ENCODE measurements around the gene SND1. TPM values are rescaled to one million over a fixed set of nuclear protein-coding genes. Genes with fewer than 3 reads are reported as not detected.

The SND1 gene
- total RNA-seq, 1 experiment from 2014 or later: 172 TPM

DNA sequence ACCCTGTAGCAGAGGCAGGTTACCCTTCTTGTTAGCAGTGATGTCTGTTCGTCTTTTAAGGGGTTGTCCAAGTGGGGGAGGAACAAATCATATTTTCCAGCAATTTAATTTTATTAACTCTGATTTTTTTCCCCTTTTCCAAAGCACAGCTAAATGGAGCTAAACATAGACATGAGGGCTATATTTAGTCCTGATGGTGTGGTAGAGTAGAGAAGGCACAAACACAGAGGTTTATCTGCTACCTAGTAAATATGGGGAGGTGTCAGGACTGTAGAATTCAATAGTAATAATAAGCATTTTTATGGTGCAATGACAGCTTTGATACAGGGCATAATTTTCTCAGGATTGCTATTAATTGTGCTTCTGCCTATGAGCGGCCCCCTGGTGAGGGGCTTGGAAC lies 356.8 kb downstream of the SND1 start:
- H3K27me3 ChIP-seq (replicated peaks): no peaks in the 10 kb centered on the region
- H3K4me3 ChIP-seq: no peak overlapping the region
- no peak overlapping the region for H3K27ac ChIP-seq
- H3K36me3 ChIP-seq: peaks cover 3% of the 10 kb centered on the region; the same call in 1 of the 2 replicates
- no peak for DNase-seq (ENCODE audit: low read depth in 1 of 2, low spot score in 2 of 2)
- no peaks in the 10 kb centered on the region for H3K4me1 ChIP-seq (replicated peaks)
- H3K9me3 ChIP-seq (replicated peaks): no peaks in the 10 kb centered on the region

GRCh38 chr7:128010391-128011127 lies 358.6 kb downstream of the SND1 start:
- no peak for DNase-seq (ENCODE audit: low read depth in 1 of 2, low spot score in 2 of 2)
- Histone ChIP-seq H3K36me3 (peaks cover 6% of the 10 kb centered on the region), H3K9me3 (replicated peaks) (no peaks in the 10 kb centered on the region), H3K27ac (no peak overlapping the region), H3K4me1 (replicated peaks) (no peaks in the 10 kb centered on the region), H3K27me3 (replicated peaks) (no peaks in the 10 kb centered on the region), H3K4me3 (no peak overlapping the region)

- Histone ChIP-seq H3K36me3 (peaks cover 6% of the 10 kb centered on the region), H3K4me3 (no peak overlapping the region), H3K4me1 (replicated peaks) (no peaks in the 10 kb centered on the region), H3K27ac (no peak overlapping the region), H3K9me3 (replicated peaks) (no peaks in the 10 kb centered on the region), H3K27me3 (replicated peaks) (no peaks in the 10 kb centered on the region)
- DNase-seq (ENCODE audit: low read depth in 1 of 2, low spot score in 2 of 2): no peak
These were observed 359.2 kb downstream of the SND1 start for GRCh38 chr7:128011131-128011661.

GRCh38 chr7:128014811-128015210 lies 362.8 kb downstream of the SND1 start:
- H3K36me3 ChIP-seq: peaks cover 13% of the 10 kb centered on the region
- no peak overlapping the region for H3K4me3 ChIP-seq
- DNase-seq (ENCODE audit: low read depth in 1 of 2, low spot score in 2 of 2): no peak
- no peaks in the 10 kb centered on the region for H3K27me3 ChIP-seq (replicated peaks)
- H3K27ac ChIP-seq: no peak overlapping the region
- H3K4me1 ChIP-seq (replicated peaks): no peaks in the 10 kb centered on the region
- H3K9me3 ChIP-seq (replicated peaks): no peaks in the 10 kb centered on the region

DNA sequence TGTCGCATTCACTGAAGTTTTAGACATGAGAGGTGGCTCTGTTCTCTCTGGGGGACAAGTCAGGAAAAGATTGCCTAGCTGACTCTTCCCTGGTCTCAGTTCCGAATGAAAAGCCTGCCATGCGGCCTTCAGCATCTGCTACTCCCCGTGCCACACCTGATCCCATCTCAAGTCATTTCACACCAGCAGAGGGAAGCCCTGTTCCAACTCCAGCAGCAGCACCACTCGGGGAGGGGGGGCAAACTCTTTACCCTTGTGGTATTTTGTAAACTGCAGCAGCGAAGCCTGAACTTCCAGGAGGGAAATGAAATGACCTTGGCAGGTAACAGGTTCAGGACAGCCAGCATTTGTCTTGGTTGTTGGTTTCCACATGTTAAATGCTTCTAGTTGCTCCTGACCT lies 365.5 kb downstream of the SND1 start:
- H3K4me3 ChIP-seq: no peak overlapping the region
- no peaks in the 10 kb centered on the region for H3K9me3 ChIP-seq (replicated peaks)
- H3K4me1 ChIP-seq (replicated peaks): no peaks in the 10 kb centered on the region
- peaks cover 13% of the 10 kb centered on the region for H3K36me3 ChIP-seq
- DNase-seq (ENCODE audit: low read depth in 1 of 2, low spot score in 2 of 2): no peak
- no peaks in the 10 kb centered on the region for H3K27me3 ChIP-seq (replicated peaks)
- no peak overlapping the region for H3K27ac ChIP-seq

DNA sequence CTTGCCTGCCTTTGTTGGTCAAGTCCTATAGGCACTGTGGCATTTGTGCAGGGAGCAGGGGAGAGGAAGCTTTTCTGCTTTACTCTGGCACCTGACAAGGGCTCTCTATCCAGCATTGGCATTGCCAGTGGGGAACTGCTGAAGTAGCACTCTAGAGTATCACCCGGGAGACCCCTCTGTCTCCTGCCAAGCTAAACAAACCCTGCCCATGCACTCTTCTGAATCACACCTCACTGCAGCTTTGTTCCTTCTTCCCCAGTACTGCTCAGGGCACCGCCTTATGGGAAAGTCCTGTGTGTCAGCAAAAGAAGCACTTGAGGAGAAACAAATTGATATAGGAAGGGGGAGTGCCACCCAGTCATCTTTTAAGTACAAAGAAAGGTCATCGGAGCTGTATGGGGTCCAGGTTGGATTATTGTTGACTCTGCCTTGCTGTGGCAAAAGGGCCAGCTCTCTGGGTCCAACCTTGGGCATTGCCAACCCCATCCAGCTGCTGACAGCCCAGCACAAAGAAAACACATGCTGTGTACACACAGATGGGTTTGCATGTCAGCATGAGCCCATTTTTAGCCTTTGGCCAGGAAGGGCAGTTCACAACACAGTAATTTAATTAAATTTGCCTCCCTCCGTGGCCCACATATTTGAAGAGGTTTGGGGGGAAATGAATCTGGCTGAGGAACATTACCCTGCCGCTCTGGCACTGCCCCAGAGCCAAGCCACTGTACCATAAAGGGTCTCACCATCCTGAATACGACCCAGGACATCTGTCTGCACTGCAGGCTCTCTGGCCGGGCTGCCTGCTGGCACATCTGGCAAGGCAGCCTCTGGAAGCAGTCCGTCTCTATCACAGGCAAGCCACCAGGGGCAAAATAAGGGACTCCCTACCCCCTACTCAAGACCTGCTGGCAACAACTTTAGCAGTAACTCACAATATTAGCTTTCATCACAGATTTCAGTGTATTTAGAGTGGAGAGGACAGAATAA lies 366.2 kb downstream of the SND1 start:
- no peaks in the 10 kb centered on the region for H3K4me1 ChIP-seq (replicated peaks)
- no peaks in the 10 kb centered on the region for H3K9me3 ChIP-seq (replicated peaks)
- peaks cover 11% of the 10 kb centered on the region; the same call in 1 of the 2 replicates for H3K36me3 ChIP-seq
- no peak for DNase-seq (ENCODE audit: low read depth in 1 of 2, low spot score in 2 of 2)
- no peaks in the 10 kb centered on the region for H3K27me3 ChIP-seq (replicated peaks)
- H3K27ac ChIP-seq: no peak overlapping the region
- H3K4me3 ChIP-seq: no peak overlapping the region

DNA sequence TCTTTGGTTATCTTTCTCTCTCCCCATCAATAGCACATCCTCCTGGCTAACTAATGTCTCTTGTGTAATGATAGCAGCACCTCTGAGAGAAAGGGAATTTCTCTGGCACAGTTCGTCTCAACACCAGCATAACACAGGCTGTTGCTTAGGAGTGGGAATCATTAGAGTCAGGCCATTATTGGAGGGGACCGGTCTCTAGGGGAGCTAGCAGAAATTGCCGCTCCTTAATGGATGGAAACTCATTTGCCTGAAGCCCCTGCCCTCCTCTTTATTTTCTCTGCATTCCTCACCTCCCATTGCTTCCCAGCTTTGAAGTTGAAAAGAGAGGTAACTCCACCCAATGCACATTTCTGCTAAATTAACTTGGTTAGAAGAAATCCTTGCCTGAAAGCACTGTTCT lies 367.3 kb downstream of the SND1 start:
- no peaks in the 10 kb centered on the region for H3K27me3 ChIP-seq (replicated peaks)
- peaks cover 11% of the 10 kb centered on the region; the same call in 1 of the 2 replicates for H3K36me3 ChIP-seq
- H3K4me1 ChIP-seq (replicated peaks): no peaks in the 10 kb centered on the region
- no peaks in the 10 kb centered on the region for H3K9me3 ChIP-seq (replicated peaks)
- DNase-seq (ENCODE audit: low read depth in 1 of 2, low spot score in 2 of 2): no peak
- no peak overlapping the region for H3K4me3 ChIP-seq
- H3K27ac ChIP-seq: no peak overlapping the region

DNA sequence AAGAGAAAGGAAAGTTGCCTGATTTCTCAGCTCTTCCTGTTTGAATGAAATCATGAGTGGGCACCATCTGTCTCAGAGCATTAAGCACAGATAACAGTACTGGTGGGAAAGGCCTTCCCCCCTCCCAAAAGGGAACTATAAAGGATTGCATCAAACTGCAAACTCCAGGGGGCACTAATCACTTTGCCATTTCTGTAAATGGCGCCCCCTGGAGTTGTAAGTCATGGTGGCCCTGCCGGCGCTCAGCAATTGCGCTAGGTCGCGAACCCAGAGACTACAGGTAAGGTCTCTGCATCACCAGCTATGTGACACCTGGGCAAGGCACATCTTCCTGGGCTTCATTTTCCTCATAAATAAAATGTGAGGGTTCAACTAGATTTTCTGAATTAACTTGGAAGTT lies 368.2 kb downstream of the SND1 start:
- H3K27me3 ChIP-seq (replicated peaks): no peaks in the 10 kb centered on the region
- H3K9me3 ChIP-seq (replicated peaks): no peaks in the 10 kb centered on the region
- peaks cover 10% of the 10 kb centered on the region; the same call in 1 of the 2 replicates for H3K36me3 ChIP-seq
- H3K4me1 ChIP-seq (replicated peaks): no peaks in the 10 kb centered on the region
- DNase-seq (ENCODE audit: low read depth in 1 of 2, low spot score in 2 of 2): no peak
- H3K27ac ChIP-seq: no peak overlapping the region
- no peak overlapping the region for H3K4me3 ChIP-seq

GRCh38 chr7:128021366-128021765 lies 369.4 kb downstream of the SND1 start:
- Histone ChIP-seq H3K27me3 (replicated peaks) (no peaks in the 10 kb centered on the region), H3K27ac (no peak overlapping the region), H3K9me3 (replicated peaks) (no peaks in the 10 kb centered on the region), H3K4me1 (replicated peaks) (no peaks in the 10 kb centered on the region), H3K4me3 (no peak overlapping the region), H3K36me3 (peaks cover 10% of the 10 kb centered on the region; the same call in 1 of the 2 replicates)
- no peak for DNase-seq (ENCODE audit: low read depth in 1 of 2, low spot score in 2 of 2)

- H3K27me3 ChIP-seq (replicated peaks): no peaks in the 10 kb centered on the region
- no peaks in the 10 kb centered on the region for H3K9me3 ChIP-seq (replicated peaks)
- H3K36me3 ChIP-seq: peaks cover 3% of the 10 kb centered on the region; the same call in 1 of the 2 replicates
- DNase-seq (ENCODE audit: low read depth in 1 of 2, low spot score in 2 of 2): no peak
- no peaks in the 10 kb centered on the region for H3K4me1 ChIP-seq (replicated peaks)
- H3K27ac ChIP-seq: no peak overlapping the region
- H3K4me3 ChIP-seq: no peak overlapping the region
These were observed 370.9 kb downstream of the SND1 start for GRCh38 chr7:128022631-128023532.

- DNase-seq (ENCODE audit: low read depth in 1 of 2, low spot score in 2 of 2): no peak
- Histone ChIP-seq H3K4me3 (no peak overlapping the region), H3K27me3 (replicated peaks) (no peaks in the 10 kb centered on the region), H3K36me3 (peaks cover 6% of the 10 kb centered on the region; the same call in 1 of the 2 replicates), H3K27ac (no peak overlapping the region), H3K4me1 (replicated peaks) (no peaks in the 10 kb centered on the region), H3K9me3 (replicated peaks) (no peaks in the 10 kb centered on the region)
These were observed 372.2 kb downstream of the SND1 start for GRCh38 chr7:128024151-128024550.

DNA sequence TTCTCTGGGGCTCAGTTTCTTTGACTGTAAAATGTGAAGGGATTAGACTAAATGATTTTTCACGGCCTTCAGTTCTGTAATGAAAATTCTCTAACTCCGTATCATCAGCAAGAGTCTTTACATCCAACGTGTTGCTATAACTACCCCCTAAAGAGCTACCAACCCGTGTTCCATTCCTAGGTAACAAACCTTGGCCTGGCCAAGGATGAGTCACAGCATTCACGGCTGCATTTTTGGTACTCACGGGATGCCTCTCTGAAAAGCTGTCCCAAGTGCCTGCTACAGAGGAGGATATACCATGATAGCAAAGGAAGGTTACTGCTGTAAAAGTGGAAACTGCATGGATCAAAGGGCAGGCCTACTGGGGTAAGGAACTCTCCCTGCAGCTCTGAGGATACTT lies 373.4 kb downstream of the SND1 start:
- H3K27ac ChIP-seq: no peak overlapping the region
- peaks cover 7% of the 10 kb centered on the region; the same call in 1 of the 2 replicates for H3K36me3 ChIP-seq
- H3K9me3 ChIP-seq (replicated peaks): no peaks in the 10 kb centered on the region
- no peak overlapping the region for H3K4me3 ChIP-seq
- no peak for DNase-seq (ENCODE audit: low read depth in 1 of 2, low spot score in 2 of 2)
- H3K27me3 ChIP-seq (replicated peaks): no peaks in the 10 kb centered on the region
- no peaks in the 10 kb centered on the region for H3K4me1 ChIP-seq (replicated peaks)

- H3K9me3 ChIP-seq (replicated peaks): no peaks in the 10 kb centered on the region
- no peaks in the 10 kb centered on the region for H3K4me1 ChIP-seq (replicated peaks)
- H3K4me3 ChIP-seq: no peak overlapping the region
- H3K27me3 ChIP-seq (replicated peaks): no peaks in the 10 kb centered on the region
- no peak overlapping the region for H3K27ac ChIP-seq
- DNase-seq (ENCODE audit: low read depth in 1 of 2, low spot score in 2 of 2): no peak
- peaks cover 7% of the 10 kb centered on the region; the same call in 1 of the 2 replicates for H3K36me3 ChIP-seq
These were observed 373.8 kb downstream of the SND1 start for GRCh38 chr7:128025819-128026218.
